HG03097 (cell line): ENCODE measurements around the gene IQCN.
"Not testable (repeated sequence)": the region's sequence is repeated elsewhere in the genome, so short reads cannot be mapped to it uniquely, and the experiment has no call there.

Experiments
- ATAC-seq: cut with Tn5 transposase; IDR thresholded peaks from one replicate; pipeline ENCODE4 v1.9.1; 2021; ENCODE audit not compliant: unreplicated experiment, low FRiP score

The IQCN gene

GRCh38 chr19:18218600-18218999 is 55.7 kb downstream of the IQCN start:
- ATAC-seq = no peak

GRCh38 chr19:18218159-18218558 is 56.1 kb downstream of the IQCN start:
- ATAC-seq = no peak

- no peak for ATAC-seq
Measured at GRCh38 chr19:18216789-18217188, 57.5 kb downstream of the IQCN start.

GRCh38 chr19:18214779-18215433 is 59.3 kb downstream of the IQCN start:
- no peak for ATAC-seq

GRCh38 chr19:18211683-18212082 is 62.6 kb downstream of the IQCN start:
- ATAC-seq = no peak

- not testable (repeated sequence) for ATAC-seq
Measured at GRCh38 chr19:18209912-18210311, 64.3 kb downstream of the IQCN start.

GRCh38 chr19:18208098-18208951 is 65.9 kb downstream of the IQCN start:
- ATAC-seq = no peak
